ENCODE data around the gene LRRC37A. TPM values are rescaled to one million over a fixed set of nuclear protein-coding genes. Genes with fewer than 3 reads are reported as not detected.
"Not testable (repeated sequence)": the region's sequence is repeated elsewhere in the genome, so short reads cannot be mapped to it uniquely, and the experiment has no call there.

LRRC37A gene
- 1 to 10 TPM; 1.9 to 8.0 (median 3.5) TPM for total RNA-seq
- total RNA-seq (2013): 8.0 TPM

- H3K27ac Mint-ChIP-seq; H3K9me3 Mint-ChIP-seq; intact Hi-C loops (cut with micrococcal nuclease); H3K36me3 ChIP-seq (ENCODE audit: control insufficient read depth, insufficient read depth, low read length); H3K27me3 ChIP-seq (ENCODE audit: control insufficient read depth, insufficient read depth, low read length); H3K4me3 ChIP-seq (ENCODE audit: low read length); H3K4me1 Mint-ChIP-seq; ATAC-seq; H3K9me3 ChIP-seq (ENCODE audit: control insufficient read depth, insufficient read depth, low read length); H3K4me3 Mint-ChIP-seq; H3K4me1 ChIP-seq (ENCODE audit: control insufficient read depth, insufficient read depth, low read length); H3K27ac ChIP-seq (ENCODE audit: low read length); DNase-seq; H3K36me3 Mint-ChIP-seq; H3K27me3 Mint-ChIP-seq (ENCODE audit: low read depth in 2 of 2): not testable (repeated sequence)
- no CpG with 5 or more reads among the region's 16 CpGs for WGBS (ENCODE audit: insufficient coverage)
Measured at GRCh38 chr17:46294831-46295230, at the start of gene LRRC37A. Gene LRRC37A, plus strand, starts transcription at chr17:46295131. Its CDS starts 3 bp downstream, at chr17:46295134.

- H3K27me3 ChIP-seq (ENCODE audit: control insufficient read depth, insufficient read depth, low read length); H3K4me1 ChIP-seq (ENCODE audit: control insufficient read depth, insufficient read depth, low read length); intact Hi-C loops (cut with micrococcal nuclease); H3K36me3 ChIP-seq (ENCODE audit: control insufficient read depth, insufficient read depth, low read length); DNase-seq; H3K27ac ChIP-seq (ENCODE audit: low read length); H3K4me1 Mint-ChIP-seq; H3K4me3 ChIP-seq (ENCODE audit: low read length); H3K27me3 Mint-ChIP-seq (ENCODE audit: low read depth in 2 of 2); H3K36me3 Mint-ChIP-seq; H3K9me3 ChIP-seq (ENCODE audit: control insufficient read depth, insufficient read depth, low read length); H3K9me3 Mint-ChIP-seq; ATAC-seq; H3K27ac Mint-ChIP-seq; H3K4me3 Mint-ChIP-seq: not testable (repeated sequence)
- WGBS (ENCODE audit: insufficient coverage): 92% methylated on average over 3 of the region's 3 CpGs
Measured at GRCh38 chr17:46249153-46249552, 45.8 kb upstream of the LRRC37A start.

DNA sequence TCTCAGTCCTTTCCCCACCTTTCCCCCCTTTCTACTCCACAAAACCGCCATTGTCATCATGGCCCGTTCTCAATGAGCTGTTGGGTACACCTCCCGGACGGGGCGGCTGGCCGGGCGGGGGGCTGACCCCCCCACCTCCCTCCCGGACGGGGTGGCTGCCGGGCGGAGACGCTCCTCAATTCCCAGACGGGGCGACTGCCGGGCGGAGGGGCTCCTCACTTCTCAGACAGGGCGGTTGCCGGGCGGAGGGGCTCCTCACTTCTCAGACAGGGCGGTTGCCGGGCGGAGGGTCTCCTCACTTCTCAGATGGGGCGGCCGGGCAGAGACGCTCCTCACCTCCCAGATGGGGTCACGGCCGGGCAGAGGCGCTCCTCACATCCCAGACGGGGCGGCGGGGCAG lies 42.1 kb upstream of the LRRC37A start:
- H3K27me3 ChIP-seq (ENCODE audit: control insufficient read depth, insufficient read depth, low read length); H3K36me3 Mint-ChIP-seq; H3K27ac ChIP-seq (ENCODE audit: low read length); H3K27ac Mint-ChIP-seq; intact Hi-C loops (cut with micrococcal nuclease); ATAC-seq; H3K27me3 Mint-ChIP-seq (ENCODE audit: low read depth in 2 of 2); H3K36me3 ChIP-seq (ENCODE audit: control insufficient read depth, insufficient read depth, low read length); H3K4me1 ChIP-seq (ENCODE audit: control insufficient read depth, insufficient read depth, low read length); H3K4me3 ChIP-seq (ENCODE audit: low read length); H3K4me3 Mint-ChIP-seq; H3K4me1 Mint-ChIP-seq; H3K9me3 ChIP-seq (ENCODE audit: control insufficient read depth, insufficient read depth, low read length); H3K9me3 Mint-ChIP-seq; DNase-seq: not testable (repeated sequence)
- WGBS (ENCODE audit: insufficient coverage): 94% methylated on average over 19 of the region's 31 CpGs

DNA sequence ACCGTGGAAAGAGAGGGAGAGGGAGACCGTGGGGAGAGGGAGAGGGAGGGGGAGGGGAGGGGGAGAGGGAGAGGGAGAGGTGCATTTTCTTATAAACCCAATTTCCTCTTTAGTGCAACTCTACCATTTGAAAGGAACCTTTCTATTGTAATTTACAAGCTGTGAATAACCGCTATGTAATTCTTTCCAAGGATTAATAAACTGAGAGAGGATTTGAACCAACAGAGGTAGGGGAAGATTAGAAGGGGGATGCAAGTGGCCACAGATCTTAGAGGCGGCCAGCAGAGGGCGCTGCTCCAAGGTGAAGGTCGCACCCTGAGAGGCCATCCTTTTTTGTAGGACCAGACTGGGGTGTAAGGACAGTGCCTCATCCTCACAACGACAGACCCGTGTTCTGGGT lies 41.2 kb upstream of the LRRC37A start:
- H3K36me3 Mint-ChIP-seq; H3K9me3 Mint-ChIP-seq; H3K4me3 Mint-ChIP-seq; intact Hi-C loops (cut with micrococcal nuclease); H3K27me3 Mint-ChIP-seq (ENCODE audit: low read depth in 2 of 2); H3K4me1 ChIP-seq (ENCODE audit: control insufficient read depth, insufficient read depth, low read length); H3K4me3 ChIP-seq (ENCODE audit: low read length); H3K4me1 Mint-ChIP-seq; H3K27ac Mint-ChIP-seq; H3K36me3 ChIP-seq (ENCODE audit: control insufficient read depth, insufficient read depth, low read length); H3K27me3 ChIP-seq (ENCODE audit: control insufficient read depth, insufficient read depth, low read length); H3K27ac ChIP-seq (ENCODE audit: low read length); H3K9me3 ChIP-seq (ENCODE audit: control insufficient read depth, insufficient read depth, low read length): not testable (repeated sequence)
- TF ChIP-seq CTCF (IDR thresholded peaks at IDR 0.05): peak; percentile 65
- ATAC-seq: peak; percentile 90 to 99 (median 96)
- 10% methylated on average over 4 of the region's 8 CpGs for WGBS (ENCODE audit: insufficient coverage)
- DNase-seq: peak; percentile 70 to 83

- H3K9me3 Mint-ChIP-seq; intact Hi-C loops (cut with micrococcal nuclease); H3K36me3 ChIP-seq (ENCODE audit: control insufficient read depth, insufficient read depth, low read length); H3K27ac ChIP-seq (ENCODE audit: low read length); H3K4me1 ChIP-seq (ENCODE audit: control insufficient read depth, insufficient read depth, low read length); H3K36me3 Mint-ChIP-seq; H3K27me3 ChIP-seq (ENCODE audit: control insufficient read depth, insufficient read depth, low read length); H3K9me3 ChIP-seq (ENCODE audit: control insufficient read depth, insufficient read depth, low read length); H3K4me3 Mint-ChIP-seq; H3K4me3 ChIP-seq (ENCODE audit: low read length); H3K4me1 Mint-ChIP-seq; H3K27me3 Mint-ChIP-seq (ENCODE audit: low read depth in 2 of 2); H3K27ac Mint-ChIP-seq; DNase-seq: not testable (repeated sequence)
- ATAC-seq: peak in 1 of 3 donors; percentile 7
- 100% methylated on average over 1 of the region's 6 CpGs for WGBS (ENCODE audit: insufficient coverage)
Measured at GRCh38 chr17:46254215-46254614, 40.7 kb upstream of the LRRC37A start.

DNA sequence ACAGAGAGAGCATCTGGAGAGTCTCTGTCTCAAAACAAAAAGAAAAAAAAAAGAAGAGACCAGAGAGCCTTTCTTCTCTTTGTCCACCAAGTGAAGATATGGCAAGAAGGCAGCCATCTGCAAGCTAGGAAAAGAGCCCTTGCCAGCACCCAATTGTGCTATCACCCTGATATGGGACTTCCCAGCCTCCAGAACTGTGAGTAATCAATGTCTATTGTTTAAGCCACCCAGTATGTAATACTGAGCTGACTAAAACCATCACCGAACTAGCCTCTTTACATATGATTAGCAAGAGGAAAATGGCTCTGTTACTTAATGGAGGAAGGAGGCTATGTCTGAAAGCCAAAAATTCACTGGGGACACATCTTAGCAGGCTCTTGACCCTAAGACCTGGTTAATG lies 38.6 kb upstream of the LRRC37A start:
- no CpG with 5 or more reads among the region's 1 CpG for WGBS (ENCODE audit: insufficient coverage)
- H3K27ac Mint-ChIP-seq; H3K27me3 ChIP-seq (ENCODE audit: control insufficient read depth, insufficient read depth, low read length); DNase-seq; H3K4me3 Mint-ChIP-seq; H3K9me3 Mint-ChIP-seq; H3K36me3 Mint-ChIP-seq; H3K4me3 ChIP-seq (ENCODE audit: low read length); intact Hi-C loops (cut with micrococcal nuclease); H3K27ac ChIP-seq (ENCODE audit: low read length); H3K4me1 ChIP-seq (ENCODE audit: control insufficient read depth, insufficient read depth, low read length); H3K4me1 Mint-ChIP-seq; ATAC-seq; H3K27me3 Mint-ChIP-seq (ENCODE audit: low read depth in 2 of 2); H3K36me3 ChIP-seq (ENCODE audit: control insufficient read depth, insufficient read depth, low read length); H3K9me3 ChIP-seq (ENCODE audit: control insufficient read depth, insufficient read depth, low read length): not testable (repeated sequence)

- DNase-seq: peak in 1 of 2 donors; percentile 18
- Mint-ChIP-seq H3K4me1 (peaks cover 16 to 18% of the 10 kb centered on the region in 2 donors), H3K4me3 (peak overlapping the region; percentile 94), H3K27ac (peak overlapping the region in 1 of 2 donors; percentile 81)
- peak; percentile 46 to 67 (median 59) for ATAC-seq
- H3K4me1 ChIP-seq (ENCODE audit: control insufficient read depth, insufficient read depth, low read length): peaks cover 25% of the 10 kb centered on the region
- H3K27me3 ChIP-seq (ENCODE audit: control insufficient read depth, insufficient read depth, low read length); H3K9me3 Mint-ChIP-seq; H3K27me3 Mint-ChIP-seq (ENCODE audit: low read depth in 2 of 2); H3K27ac ChIP-seq (ENCODE audit: low read length); H3K36me3 Mint-ChIP-seq; H3K36me3 ChIP-seq (ENCODE audit: control insufficient read depth, insufficient read depth, low read length); intact Hi-C loops (cut with micrococcal nuclease); H3K4me3 ChIP-seq (ENCODE audit: low read length); H3K9me3 ChIP-seq (ENCODE audit: control insufficient read depth, insufficient read depth, low read length): not testable (repeated sequence)
- WGBS (ENCODE audit: insufficient coverage): 1% methylated on average over 31 of the region's 62 CpGs
Measured at GRCh38 chr17:46259845-46260661, 34.9 kb upstream of the LRRC37A start.
